ENCODE results near the gene ABTB2.

GRCh38 chr11:34259087-34259486 is 98.7 kb downstream of the ABTB2 start:
- TF ChIP-seq CTCF (IDR thresholded peaks at IDR 0.05) (no peak), POLR2A (IDR thresholded peaks at IDR 0.05) (no peak)

All from right lobe of liver (tissue), 4 donors.